A673 (cell line): ENCODE data around the gene GNAQ.

Source experiments
- EZH2 ChIP-seq: fragments of 200-600 bp; sonication (generic); IDR thresholded peaks from 2 replicates; pipeline ENCODE4 v1.6.1; 2017; ENCODE audit warnings: borderline replicate concordance, low read depth, mild to moderate bottlenecking, mixed read lengths, antibody characterized with exemption, low read length; ENCODE audit not compliant: poor library complexity, severe bottlenecking
- TF ChIP-seq, protein P1 (sequence below): fragments of 300-800, 200-600 bp; sonication (generic); conservative IDR thresholded peaks from 2 replicates; pipeline ENCODE4 v1.5.1; 2017; ENCODE audit warnings: low read depth, mild to moderate bottlenecking, antibody characterized with exemption, low read length, moderate library complexity, mixed read lengths

- TF ChIP-seq, protein P1, sequence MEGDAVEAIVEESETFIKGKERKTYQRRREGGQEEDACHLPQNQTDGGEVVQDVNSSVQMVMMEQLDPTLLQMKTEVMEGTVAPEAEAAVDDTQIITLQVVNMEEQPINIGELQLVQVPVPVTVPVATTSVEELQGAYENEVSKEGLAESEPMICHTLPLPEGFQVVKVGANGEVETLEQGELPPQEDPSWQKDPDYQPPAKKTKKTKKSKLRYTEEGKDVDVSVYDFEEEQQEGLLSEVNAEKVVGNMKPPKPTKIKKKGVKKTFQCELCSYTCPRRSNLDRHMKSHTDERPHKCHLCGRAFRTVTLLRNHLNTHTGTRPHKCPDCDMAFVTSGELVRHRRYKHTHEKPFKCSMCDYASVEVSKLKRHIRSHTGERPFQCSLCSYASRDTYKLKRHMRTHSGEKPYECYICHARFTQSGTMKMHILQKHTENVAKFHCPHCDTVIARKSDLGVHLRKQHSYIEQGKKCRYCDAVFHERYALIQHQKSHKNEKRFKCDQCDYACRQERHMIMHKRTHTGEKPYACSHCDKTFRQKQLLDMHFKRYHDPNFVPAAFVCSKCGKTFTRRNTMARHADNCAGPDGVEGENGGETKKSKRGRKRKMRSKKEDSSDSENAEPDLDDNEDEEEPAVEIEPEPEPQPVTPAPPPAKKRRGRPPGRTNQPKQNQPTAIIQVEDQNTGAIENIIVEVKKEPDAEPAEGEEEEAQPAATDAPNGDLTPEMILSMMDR = no peak
- TF ChIP-seq EZH2 = no peak
Measured at GRCh38 chr9:77899679-77900354, 131.8 kb downstream of the GNAQ start.
